ENCODE results near the gene FOXQ1.
"Not testable (repeated sequence)": the region's sequence is repeated elsewhere in the genome, so short reads cannot be mapped to it uniquely, and the experiment has no call there.

FOXQ1 gene

DNA sequence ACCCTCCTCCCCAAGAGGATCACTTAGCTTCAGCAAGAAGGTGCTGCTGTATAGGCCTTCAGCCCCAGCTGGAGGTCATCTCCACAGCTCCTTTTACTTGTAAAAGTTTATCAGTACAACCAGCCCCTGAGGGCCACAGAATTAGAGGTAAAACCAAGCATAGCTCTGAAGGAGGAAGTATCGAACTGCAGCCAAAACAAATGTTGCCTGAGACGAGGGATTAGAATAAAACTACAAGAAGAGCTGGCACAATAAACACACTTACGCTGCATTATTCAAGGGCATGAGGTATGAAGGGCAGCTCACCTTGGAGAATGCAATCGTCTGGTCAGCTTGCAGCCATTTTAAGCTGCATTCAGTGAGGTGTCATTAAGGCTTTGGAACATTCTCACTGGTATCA, 21.1 kb upstream of the FOXQ1 start:
- DNase-seq (ENCODE audit: low spot score) = no peak

DNA sequence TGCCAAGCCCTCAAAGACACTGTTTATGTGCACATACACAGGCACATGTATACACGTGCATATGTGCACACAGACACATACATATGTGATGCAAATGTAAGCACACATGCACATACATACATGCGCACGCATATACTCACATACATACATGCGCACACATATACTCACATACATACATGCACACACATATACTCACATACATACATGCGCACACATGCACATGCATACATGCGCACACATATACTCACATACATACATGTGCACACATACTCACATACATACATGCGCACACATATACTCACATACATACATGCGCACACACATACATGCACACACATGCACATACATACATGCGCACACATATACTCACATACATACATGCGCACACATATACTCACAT, 20.5 kb upstream of the FOXQ1 start:
- no peak for DNase-seq (ENCODE audit: low spot score)

DNA sequence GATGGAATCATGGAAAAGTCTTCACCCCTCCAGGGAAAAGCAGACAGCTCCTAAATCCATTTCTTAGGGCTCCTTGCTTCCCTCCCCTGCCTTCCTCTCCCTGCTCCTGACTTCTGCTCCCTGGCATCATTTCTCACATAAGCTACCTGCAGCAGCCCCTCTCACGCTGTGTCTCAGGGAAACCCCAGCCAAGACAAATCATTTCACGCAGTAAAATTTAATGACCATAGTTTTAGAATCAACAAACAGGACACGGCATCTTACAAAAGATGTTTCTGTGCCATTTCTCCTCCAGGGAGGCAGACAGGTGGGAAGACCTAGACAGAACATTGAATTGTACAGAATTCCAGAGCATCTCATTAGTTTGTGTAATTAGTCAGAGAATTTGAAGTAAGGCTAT, 16.5 kb upstream of the FOXQ1 start:
- no peak for DNase-seq (ENCODE audit: low spot score)

DNA sequence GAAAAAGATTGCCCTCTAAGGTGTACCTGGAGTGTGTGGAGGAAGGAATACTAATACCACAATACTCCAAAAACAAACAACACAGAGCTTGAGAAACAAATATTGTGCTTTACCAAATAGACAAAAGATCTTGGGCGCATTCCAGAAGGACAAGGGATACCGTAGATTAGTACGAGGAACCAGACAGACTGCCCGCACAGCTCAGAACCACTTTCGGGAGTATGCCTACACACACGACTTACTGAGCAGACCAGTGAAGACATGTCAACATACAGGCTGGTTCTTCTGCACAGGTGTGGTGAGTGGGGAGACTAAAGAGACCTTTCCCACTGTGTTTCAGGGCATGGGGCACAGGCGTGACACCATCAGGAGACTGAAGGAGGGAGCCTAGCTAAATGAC, 15.8 kb upstream of the FOXQ1 start:
- no peak for DNase-seq (ENCODE audit: low spot score)

DNA sequence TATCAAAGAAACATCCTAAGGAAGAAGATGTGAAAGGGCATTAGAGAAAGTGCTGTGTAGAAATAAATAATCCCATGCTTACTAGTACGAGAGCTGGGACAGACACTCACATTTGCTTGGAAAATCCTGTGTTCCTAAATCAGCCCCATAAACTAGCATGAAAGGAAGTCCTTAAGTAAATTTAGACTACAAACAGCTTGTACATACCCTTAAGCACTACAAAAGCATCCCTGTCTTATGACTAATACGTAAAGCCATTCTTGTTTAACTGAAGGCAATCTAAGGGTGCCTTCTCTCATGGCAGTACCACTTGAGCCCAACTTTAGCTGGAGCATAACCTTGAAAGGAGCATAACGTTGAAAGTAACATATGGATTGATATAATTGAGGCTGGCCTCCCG, 15.4 kb upstream of the FOXQ1 start:
- no peak for DNase-seq (ENCODE audit: low spot score)

DNA sequence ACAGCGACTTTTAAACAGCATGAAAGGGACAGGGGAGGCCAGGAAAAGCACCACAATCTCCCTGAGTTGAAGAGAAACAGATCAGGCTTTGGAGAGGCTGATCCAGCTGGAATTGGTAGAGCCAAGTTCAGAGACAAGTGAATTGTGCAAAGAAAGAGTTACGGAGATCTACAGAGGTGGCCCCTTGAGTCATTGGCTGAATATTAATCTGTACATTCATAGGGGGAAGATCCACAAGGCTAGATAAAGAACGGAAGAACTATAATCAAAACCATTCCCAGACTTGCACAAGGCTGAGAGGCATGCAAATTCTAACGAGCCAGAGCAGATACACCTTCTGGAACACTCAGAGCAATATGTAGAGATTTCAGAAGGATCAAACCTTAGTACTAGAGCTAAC, 14.2 kb upstream of the FOXQ1 start:
- DNase-seq (ENCODE audit: low spot score) = no peak

DNA sequence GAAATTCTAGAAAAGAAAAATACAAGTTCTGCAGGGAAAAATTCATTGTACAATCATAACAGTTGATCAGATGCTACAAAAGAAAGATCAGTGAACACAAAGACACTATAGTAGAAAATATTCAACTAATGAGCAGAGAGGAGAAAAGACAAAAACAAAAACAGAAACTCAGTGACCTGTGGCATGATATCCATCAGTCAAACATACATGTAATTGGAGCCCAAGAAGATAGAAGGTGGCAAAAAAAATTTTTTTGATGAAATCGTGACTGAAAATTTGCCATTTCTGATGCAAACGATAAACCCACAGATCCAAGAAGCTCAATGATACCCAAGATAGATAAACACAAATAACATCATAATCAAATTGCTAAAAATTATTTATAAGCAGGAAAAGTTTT, 13.1 kb upstream of the FOXQ1 start:
- DNase-seq (ENCODE audit: low spot score) = no peak

DNA sequence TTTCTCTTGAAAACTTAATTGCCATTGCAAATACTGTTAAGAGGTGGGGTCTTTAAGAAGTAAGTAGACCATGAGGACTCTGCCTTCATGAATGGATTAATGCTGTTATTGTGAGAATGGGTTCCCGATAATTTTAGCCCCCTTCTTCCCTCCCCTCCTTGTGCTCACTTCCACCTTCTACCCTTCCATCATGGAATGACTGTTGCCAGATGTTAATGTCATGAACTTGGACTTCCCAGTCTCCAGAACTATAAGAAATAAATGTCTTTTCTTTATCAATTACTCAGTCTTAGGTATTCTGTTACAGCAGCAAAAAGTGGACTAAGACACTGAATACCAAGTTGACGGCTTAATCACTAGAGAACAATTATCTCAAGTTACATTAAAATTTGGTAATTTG, 5.8 kb upstream of the FOXQ1 start:
- DNase-seq (ENCODE audit: low spot score) = no peak

DNA sequence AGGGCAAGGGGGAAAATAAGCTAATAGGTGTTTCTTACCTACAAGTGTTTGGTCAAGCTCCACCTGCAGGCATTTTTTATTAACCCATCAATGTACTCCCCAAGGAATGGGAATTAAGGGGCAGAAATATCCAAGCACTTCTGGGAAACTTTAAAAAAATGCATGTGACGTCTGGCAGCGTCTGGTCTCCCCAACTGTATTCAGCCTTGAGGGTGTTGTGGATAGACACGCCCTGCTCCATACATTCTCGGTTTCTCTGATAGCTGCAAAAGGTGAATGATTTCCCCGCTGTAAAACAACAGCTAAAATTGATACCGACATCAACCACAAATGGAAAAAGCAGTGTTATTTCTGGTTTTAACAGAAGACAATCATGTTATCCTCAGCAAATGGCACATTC, 2.5 kb upstream of the FOXQ1 start:
- no peak for DNase-seq (ENCODE audit: low spot score)

DNA sequence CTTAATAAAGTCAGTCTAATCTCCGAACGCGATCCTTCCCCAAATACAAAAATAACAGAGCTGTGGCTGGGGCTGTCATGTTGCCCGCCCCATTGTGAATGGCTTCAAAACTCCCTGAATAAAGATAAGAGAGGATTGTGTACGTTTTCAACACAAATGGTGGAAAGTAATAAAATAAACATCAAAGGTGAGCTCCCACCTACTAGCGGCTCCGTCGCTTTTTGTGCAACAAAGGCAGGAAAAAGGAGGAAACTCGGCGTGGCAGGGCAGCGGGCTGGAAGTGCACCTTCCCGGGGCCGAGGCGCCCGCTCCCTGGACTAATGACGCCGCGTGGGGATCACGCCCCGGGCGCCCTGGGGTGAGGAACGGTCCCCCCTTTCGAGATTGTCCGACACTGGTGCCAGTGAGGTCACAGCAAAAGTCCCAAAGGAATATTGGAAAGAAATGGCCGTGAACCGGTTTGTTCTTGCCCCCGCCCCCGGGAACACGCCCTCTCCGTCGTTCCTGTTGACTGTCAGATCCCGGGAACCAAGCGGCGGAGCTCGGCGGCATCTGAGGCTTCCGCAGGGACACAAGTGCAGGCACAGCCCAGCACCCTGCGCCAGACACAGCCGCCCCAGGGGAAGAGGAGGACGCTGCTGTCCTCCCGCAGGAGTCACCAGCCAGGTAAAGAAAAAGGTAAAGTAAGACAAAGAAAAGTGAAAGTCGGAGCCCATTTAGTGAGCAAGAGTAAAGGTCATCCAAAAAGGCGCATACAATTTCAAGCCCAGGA, 1.1 kb upstream of the FOXQ1 start:
- DNase-seq (ENCODE audit: low spot score) = no peak

DNA sequence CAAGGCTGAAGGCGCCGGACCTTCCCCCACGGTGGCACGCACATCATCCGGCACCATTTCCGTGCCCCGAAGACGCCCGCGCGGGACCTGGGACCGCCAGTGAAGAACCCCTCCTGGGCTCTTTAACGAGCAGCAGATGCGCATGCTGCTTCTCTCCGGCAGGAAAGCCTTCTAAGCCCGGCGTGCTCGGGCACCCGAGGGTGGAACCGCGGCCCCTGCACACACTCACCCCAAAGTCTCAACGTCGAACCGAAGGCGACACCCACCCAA, 240 bp downstream of the FOXQ1 start:
- no peak for DNase-seq (ENCODE audit: low spot score)

DNA sequence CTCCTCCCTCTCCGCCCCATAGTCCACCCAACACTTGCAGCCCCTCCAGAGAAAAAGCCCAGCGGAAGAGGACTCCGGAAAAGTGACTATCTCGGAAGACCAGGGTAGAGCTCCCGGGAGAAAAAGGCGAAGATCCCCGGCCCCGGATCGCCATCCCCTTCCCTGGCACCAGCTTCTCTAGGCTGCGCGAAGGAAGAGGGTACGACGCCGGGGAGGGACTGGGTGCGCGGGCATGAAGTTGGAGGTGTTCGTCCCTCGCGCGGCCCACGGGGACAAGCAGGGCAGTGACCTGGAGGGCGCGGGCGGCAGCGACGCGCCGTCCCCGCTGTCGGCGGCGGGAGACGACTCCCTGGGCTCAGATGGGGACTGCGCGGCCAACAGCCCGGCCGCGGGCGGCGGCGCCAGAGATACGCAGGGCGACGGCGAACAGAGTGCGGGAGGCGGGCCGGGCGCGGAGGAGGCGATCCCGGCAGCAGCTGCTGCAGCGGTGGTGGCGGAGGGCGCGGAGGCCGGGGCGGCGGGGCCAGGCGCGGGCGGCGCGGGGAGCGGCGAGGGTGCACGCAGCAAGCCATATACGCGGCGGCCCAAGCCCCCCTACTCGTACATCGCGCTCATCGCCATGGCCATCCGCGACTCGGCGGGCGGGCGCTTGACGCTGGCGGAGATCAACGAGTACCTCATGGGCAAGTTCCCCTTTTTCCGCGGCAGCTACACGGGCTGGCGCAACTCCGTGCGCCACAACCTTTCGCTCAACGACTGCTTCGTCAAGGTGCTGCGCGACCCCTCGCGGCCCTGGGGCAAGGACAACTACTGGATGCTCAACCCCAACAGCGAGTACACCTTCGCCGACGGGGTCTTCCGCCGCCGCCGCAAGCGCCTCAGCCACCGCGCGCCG, 822 bp downstream of the FOXQ1 start:
- DNase-seq (ENCODE audit: low spot score) = no peak

DNA sequence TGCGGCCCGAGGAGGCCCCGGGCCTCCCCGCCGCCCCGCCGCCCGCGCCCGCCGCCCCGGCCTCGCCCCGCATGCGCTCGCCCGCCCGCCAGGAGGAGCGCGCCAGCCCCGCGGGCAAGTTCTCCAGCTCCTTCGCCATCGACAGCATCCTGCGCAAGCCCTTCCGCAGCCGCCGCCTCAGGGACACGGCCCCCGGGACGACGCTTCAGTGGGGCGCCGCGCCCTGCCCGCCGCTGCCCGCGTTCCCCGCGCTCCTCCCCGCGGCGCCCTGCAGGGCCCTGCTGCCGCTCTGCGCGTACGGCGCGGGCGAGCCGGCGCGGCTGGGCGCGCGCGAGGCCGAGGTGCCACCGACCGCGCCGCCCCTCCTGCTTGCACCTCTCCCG, 1.5 kb downstream of the FOXQ1 start:
- DNase-seq (ENCODE audit: low spot score) = no peak

DNA sequence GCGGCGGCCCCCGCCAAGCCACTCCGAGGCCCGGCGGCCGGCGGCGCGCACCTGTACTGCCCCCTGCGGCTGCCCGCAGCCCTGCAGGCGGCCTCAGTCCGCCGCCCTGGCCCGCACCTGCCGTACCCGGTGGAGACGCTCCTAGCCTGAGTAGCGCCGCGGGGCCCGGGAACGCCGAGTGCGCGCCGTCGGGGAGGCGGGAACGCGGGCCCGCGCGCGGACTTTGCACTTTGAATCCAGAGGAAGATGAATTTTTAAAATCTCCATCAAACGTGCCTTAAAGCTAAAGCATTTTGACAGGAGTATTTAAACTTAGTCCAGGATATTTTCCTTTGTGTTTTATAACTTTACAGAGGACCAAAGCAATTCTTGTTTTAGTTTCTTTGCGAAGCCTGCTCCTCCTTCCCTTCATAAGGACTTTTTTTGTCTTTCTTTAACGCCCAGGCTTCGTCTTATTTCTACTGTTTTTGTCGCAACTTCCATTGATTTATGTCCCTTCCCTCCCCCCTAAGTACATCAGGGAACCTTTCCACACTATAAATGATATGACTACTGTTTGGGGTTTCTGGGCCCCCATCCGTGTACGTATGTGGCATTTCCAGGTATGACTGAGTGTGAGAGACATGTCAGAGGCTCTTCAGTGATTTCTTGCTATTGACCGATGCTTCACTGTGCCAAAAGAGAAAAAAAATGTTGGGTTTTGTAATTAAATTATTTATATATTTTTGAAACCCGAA, 2.0 kb downstream of the FOXQ1 start:
- peak; percentile 66 for DNase-seq (ENCODE audit: low spot score)

DNA sequence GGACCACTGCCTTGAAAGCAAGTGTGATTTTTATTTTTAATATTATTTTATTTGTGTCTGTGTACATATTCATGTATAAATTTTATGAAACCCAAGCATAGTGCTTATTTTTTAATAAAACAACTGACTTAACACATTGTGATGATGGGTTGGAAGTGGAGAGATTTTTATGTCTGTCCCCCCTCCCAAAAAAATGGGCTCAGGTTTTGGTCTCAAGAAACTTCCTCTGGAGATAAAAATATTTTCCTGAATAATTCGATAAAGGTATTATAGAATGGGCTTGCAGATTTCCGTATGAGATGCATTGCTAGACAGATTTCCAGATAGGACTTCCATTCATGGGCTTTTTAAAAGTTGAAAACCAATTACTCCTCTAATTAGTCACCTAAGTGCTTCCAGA, 2.7 kb downstream of the FOXQ1 start:
- no peak for DNase-seq (ENCODE audit: low spot score)

DNA sequence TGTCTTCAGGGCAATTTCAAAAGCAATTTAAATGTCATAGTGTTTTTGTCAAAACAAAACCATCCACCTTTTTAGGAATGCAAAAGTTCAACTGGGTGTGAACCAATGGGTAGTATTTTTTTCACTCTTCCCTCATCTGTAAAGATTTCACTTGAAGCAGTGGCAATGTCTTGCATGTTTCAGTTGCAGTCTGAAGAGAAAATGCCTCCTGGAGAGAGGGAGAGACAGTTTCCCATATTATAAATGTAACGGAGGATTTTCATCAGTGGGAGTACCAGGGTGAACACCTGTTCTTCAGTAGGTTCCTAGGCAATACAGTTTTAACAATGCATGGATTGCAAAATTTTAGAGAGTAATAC, 3.3 kb downstream of the FOXQ1 start:
- no peak for DNase-seq (ENCODE audit: low spot score)

DNA sequence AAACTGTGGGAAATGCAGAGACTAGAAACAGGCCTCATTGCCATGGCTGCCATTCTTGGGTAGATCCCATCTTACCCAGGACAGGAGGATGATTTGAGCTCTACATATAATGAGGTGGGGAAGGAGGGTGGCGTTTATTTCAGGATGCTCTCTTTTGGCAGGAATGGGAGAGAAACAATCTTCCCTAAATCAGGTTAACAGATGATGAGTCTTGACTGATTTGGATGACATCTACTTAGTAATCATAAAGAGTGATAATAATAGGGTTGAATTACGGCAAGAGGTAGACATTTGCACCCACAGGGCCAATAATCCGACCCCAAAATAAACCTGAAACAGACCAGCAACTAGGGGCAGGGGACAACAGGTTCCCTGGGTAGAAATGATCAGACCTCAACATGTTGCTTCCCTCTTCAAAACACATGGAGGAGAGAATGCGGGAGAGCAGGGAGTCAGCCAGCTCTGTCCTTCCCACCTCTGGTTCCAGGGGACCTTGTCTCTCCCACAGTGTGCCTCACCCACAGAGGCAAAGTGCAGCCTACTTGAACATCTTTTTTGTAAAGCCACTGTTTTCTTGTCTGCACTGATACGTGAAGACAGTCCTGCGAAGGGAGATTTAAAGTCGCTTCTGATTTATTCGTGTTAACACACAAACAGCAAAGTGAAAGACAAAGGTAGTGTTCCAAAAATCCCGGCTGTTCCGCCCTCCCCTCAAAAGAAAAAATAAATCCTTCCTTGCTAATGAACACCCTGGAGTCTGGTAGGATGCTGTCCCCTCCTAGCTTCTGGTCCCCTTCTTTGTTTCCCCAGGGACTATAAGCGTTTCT, 3.9 kb downstream of the FOXQ1 start:
- no peak for DNase-seq (ENCODE audit: low spot score)

DNA sequence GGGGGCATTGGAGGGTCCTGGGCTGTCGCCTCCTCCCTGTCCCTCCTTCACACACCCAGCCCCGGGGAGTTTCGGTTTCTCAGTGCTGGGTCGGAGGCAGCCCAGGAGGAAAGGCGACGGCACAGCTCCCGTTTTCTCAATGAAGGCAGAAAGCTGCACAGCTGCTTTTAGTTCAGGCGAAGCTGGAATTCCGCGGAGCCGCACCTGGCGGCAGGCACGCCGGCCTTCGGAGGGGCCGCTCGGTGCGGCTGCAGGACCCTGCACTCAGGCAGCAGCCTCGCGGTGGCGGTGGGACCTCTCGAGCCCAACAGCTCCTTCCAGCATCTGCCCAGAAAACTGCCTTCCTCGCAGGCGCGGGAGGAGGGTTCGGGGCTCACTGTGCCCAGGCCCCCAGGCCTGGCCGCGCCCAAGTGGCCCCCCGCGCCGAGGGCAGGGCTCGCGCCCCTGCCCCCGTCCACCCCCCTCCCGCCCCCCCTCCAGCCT, 4.6 kb downstream of the FOXQ1 start:
- peak; percentile 53 for DNase-seq (ENCODE audit: low spot score)

DNA sequence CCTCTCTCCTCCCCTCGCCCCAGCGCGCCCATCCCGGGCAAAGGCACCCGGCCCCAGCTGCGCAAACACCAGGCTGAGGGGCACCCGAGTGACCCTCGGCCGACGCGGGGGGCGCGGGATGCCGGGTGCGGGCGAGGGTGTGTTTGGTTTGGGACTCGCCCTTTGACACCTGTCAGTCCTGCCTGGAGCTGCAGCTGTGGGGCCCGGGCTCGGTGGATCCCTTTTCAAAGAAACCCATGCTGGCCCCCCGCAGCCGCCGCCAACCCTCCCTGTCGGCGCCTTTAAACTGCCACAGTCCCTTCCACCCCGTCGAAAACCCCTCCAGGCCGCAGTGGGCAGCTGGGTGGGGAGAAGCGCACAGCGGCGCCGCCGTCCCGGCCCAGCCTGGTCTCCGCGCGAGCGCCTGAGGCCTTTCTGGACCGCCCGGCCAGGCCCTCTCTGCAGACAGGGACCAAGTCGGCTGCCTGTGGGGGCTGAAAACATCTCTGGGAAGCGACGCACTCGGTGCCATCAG, 5.5 kb downstream of the FOXQ1 start:
- DNase-seq (ENCODE audit: low spot score) = no peak

DNA sequence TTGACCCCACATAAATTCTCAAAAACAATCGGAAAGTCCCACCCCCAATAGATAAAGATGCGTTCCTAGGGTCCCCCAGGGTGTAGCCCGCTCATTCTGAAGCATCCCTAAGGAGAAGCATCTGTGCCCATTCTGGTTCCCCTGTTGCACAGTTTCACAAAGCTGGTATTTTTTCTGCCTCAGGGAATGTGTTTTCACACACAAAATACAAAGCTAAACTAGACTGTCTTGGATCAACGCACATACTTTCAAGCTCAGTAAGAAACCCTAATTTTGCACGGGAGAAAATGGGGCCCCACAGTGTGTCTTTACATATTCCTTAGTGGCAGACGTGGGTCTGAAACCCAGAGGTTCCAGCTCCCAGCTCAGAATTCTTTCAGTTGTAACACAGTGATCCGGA, 6.1 kb downstream of the FOXQ1 start:
- DNase-seq (ENCODE audit: low spot score) = no peak

DNA sequence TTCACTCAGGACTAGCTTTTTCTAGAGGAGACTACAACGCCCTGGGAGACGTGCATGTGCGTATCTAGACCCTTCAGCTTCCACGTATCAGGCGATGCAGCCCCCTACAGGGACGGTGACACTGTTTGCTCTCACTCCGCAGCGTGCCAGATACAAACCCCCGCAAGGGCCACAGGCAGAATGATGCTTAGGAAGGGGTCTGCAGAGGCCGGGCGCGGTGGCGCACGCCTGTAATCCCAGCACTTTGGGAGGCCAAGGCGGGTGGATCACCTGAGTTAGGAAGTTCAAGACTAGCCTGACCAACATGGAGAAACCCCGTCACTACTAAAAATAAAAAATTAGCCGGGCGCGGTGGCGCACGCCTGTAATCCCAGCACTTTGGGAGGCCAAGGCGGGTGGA, 6.7 kb downstream of the FOXQ1 start:
- DNase-seq (ENCODE audit: low spot score) = not testable (repeated sequence)

DNA sequence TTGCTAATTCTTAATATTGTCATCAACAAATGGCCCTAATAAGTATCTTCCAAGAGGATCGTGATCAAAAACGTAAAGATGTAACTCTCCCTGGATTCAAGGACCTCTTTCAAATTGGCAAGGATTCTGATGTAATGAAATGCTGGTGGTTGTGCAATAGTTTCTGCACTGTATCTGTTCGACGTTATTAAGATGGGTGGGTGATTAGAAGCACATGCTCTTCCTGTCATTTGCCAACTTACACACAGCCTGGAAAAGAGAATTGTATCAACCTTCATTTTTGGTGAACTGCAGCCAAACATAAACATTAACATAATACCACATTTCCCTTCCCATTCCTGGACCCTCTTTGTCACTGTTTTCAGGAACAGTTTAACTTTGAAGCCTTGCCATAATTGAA, 9.8 kb downstream of the FOXQ1 start:
- DNase-seq (ENCODE audit: low spot score) = no peak
